A549 (cell line): Measurements from ENCODE around the gene COMMD10.

Experiments used
- EP300 ChIP-seq, 2 experiments: fragments of >200 bp; sonication (Bioruptor Twin); formaldehyde crosslinking; IDR thresholded peaks; 2 replicates in 1 of 2; 3 replicates in 1 of 2; pipeline ENCODE4 v1.6.1; 2016 to 2017
- NR3C1 ChIP-seq: fragments of >200 bp; sonication (Bioruptor Twin); formaldehyde crosslinking; IDR thresholded peaks from 3 replicates; pipeline ENCODE4 v1.6.1; 2017
- POLR2A ChIP-seq: IDR thresholded peaks from 2 replicates; pipeline ENCODE4 v1.6.1; 2012; ENCODE audit warnings: mild to moderate bottlenecking, low read length
- RCOR1 ChIP-seq: fragments of 150-350 bp; IDR thresholded peaks from 2 replicates; pipeline ENCODE4 v1.6.1; 2014; ENCODE audit warnings: antibody characterized with exemption, low read length, low read depth
- TF ChIP-seq, protein P1 (sequence below): fragments of >200 bp; sonication (Bioruptor Twin); formaldehyde crosslinking; IDR thresholded peaks from 3 replicates; pipeline ENCODE4 v1.5.1; 2016
- TF ChIP-seq, protein P2 (sequence below): fragments of >200 bp; sonication (Bioruptor Twin); formaldehyde crosslinking; IDR thresholded peaks from 3 replicates; pipeline ENCODE4 v1.6.1; 2016

DNA sequence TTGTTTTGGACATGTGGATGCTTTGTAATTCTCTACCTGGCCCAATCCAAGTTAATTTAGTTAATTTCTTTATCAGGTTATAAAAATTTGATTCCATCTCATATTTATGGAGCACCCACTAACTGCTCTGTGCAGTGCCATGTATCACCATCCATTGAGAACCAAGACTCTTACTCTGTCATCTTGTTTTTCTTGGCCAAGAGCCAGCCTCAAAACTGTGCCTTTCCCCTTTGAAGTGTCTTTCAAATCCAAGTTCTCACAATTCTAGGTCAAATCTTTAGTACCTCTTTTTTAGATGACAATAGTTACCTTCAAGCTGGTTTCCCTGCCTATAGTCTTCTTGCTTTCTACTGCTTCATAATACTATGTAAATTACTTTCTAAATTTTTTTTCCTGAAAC, 3.2 kb downstream of the COMMD10 start:
- TF ChIP-seq, protein P1, sequence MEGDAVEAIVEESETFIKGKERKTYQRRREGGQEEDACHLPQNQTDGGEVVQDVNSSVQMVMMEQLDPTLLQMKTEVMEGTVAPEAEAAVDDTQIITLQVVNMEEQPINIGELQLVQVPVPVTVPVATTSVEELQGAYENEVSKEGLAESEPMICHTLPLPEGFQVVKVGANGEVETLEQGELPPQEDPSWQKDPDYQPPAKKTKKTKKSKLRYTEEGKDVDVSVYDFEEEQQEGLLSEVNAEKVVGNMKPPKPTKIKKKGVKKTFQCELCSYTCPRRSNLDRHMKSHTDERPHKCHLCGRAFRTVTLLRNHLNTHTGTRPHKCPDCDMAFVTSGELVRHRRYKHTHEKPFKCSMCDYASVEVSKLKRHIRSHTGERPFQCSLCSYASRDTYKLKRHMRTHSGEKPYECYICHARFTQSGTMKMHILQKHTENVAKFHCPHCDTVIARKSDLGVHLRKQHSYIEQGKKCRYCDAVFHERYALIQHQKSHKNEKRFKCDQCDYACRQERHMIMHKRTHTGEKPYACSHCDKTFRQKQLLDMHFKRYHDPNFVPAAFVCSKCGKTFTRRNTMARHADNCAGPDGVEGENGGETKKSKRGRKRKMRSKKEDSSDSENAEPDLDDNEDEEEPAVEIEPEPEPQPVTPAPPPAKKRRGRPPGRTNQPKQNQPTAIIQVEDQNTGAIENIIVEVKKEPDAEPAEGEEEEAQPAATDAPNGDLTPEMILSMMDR, result no peak
- TF ChIP-seq, protein P2, sequence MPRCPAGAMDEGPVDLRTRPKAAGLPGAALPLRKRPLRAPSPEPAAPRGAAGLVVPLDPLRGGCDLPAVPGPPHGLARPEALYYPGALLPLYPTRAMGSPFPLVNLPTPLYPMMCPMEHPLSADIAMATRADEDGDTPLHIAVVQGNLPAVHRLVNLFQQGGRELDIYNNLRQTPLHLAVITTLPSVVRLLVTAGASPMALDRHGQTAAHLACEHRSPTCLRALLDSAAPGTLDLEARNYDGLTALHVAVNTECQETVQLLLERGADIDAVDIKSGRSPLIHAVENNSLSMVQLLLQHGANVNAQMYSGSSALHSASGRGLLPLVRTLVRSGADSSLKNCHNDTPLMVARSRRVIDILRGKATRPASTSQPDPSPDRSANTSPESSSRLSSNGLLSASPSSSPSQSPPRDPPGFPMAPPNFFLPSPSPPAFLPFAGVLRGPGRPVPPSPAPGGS, result no peak
- TF ChIP-seq NR3C1 (no peak), POLR2A (no peak), EP300 (IDR thresholded peaks at IDR 0.05) (no peak), RCOR1 (no peak)
